HCT116 (cell line): Measurements from ENCODE around the gene NCAPG2. TPM values are rescaled to one million over a fixed set of nuclear protein-coding genes. Genes with fewer than 3 reads are reported as not detected.

ENCODE experiments used
- ATAC-seq: fragments of 200-7000 bp; cut with Tn5 transposase; 2 replicates; pipeline ENCODE4 v1.9.1; 2020; ENCODE audit warnings: mild to moderate bottlenecking, moderate library complexity
- BruUV-seq: library from RNA; stranded (reverse); fragments of 400-500 nt; replicated peaks from 2 replicates; lab custom pipeline; 2021; lab: Mats Ljungman, UMichigan
- CTCF ChIA-PET: fragments of 300-600 bp; sonication (Branson Sonifier 250); formaldehyde crosslinking; loops from one replicate; lab custom pipeline; 2021; ENCODE audit warnings: antibody characterized with exemption; lab: Charles Lee
- POLR2A ChIA-PET: fragments of 300-600, 350-600 bp; sonication (Branson Sonifier 250); formaldehyde crosslinking; loops from one replicate; lab custom pipeline; 2021; ENCODE audit warnings: antibody characterized with exemption; lab: Charles Lee
- RAD21 ChIA-PET, 2 experiments: fragments of 300-600 bp; sonication (Branson Sonifier 250); formaldehyde crosslinking; loops; one replicate each; lab custom pipeline; 2023; ENCODE audit warnings: low total read pairs in 2 of 2; ENCODE audit not compliant: uncharacterized antibody in 2 of 2, unreplicated experiment in 2 of 2, low non-redundant PET in 1 of 2; lab: Charles Lee
- DNase-seq: peaks from one replicate; pipeline ENCODE4 v3.0.0-alpha.2; 2010; ENCODE audit warnings: low read depth, low spot score
- H2AFZ ChIP-seq: fragments of 200-600 bp; shearing (Covaris generic), sonication (generic); 2 replicates; pipeline ENCODE4 v1.6.1; 2017; ENCODE audit warnings: low read depth, mixed run types, mixed read lengths, antibody characterized with exemption, low read length; ENCODE audit not compliant: poor library complexity, severe bottlenecking
- H3K27ac ChIP-seq: 2 replicates; pipeline ENCODE4 v1.5.1; 2012; ENCODE audit warnings: low read depth, low read length
- H3K27me3 ChIP-seq: fragments of 200-600 bp; sonication (generic); 2 replicates; pipeline ENCODE4 v1.6.1; 2016; ENCODE audit warnings: mixed run types, low read length, mixed read lengths; ENCODE audit not compliant: insufficient read depth
- H3K36me3 ChIP-seq, 2 experiments: fragments of 200-500 bp in 1 of 2; fragments of 200-600 bp in 1 of 2; sonication (Bioruptor generic) in 1 of 2; sonication (generic) in 1 of 2; 2 replicates each; pipeline versions ENCODE4 v1.5.1 to v1.6.1; 2014 to 2016; ENCODE audit warnings: low read length in 2 of 2, inconsistent platforms in 1 of 2, mixed read lengths in 1 of 2, mixed run types in 1 of 2; ENCODE audit not compliant: insufficient read depth in 2 of 2, control insufficient read depth in 1 of 2
- H3K4me1 ChIP-seq, 2 experiments: fragments of 200-600 bp in 1 of 2; sonication (generic) in 1 of 2; 2 replicates each; pipeline versions ENCODE4 v1.5.1 to v1.6.1; 2012 to 2017; ENCODE audit warnings: low read length in 2 of 2, inconsistent platforms in 1 of 2, mild to moderate bottlenecking in 1 of 2, mixed read lengths in 1 of 2, mixed run types in 1 of 2, moderate library complexity in 1 of 2; ENCODE audit not compliant: insufficient read depth in 2 of 2, control insufficient read depth in 1 of 2
- H3K4me2 ChIP-seq: fragments of 200-600 bp; sonication (generic); 2 replicates; pipeline ENCODE4 v1.6.1; 2017; ENCODE audit warnings: mixed run types, low read length, mixed read lengths
- H3K4me3 ChIP-seq, 2 experiments: fragments of 200-600 bp in 1 of 2; sonication (generic) in 1 of 2; replicated peaks in 1 of 2; 2 replicates each; pipeline ENCODE4 v1.5.1; 2011 to 2016; ENCODE audit warnings: low read length in 2 of 2, control low read depth in 1 of 2, low read depth in 1 of 2, mild to moderate bottlenecking in 1 of 2, mixed read lengths in 1 of 2, mixed run types in 1 of 2
- H3K79me2 ChIP-seq: fragments of 200-600 bp; sonication (generic); 2 replicates; pipeline ENCODE4 v1.6.1; 2017; ENCODE audit warnings: mild to moderate bottlenecking, mixed run types, low read length, moderate library complexity, mixed read lengths; ENCODE audit not compliant: insufficient read depth
- H3K9ac ChIP-seq: fragments of 200-600 bp; sonication (generic); 2 replicates; pipeline ENCODE4 v1.6.1; 2016; ENCODE audit warnings: low read length, mixed read lengths
- H3K9me2 ChIP-seq: fragments of 200-600 bp; sonication (generic), shearing (Covaris generic); 2 replicates; pipeline ENCODE4 v1.6.1; 2017; ENCODE audit warnings: mixed run types, mild to moderate bottlenecking, moderate library complexity; ENCODE audit not compliant: insufficient read depth
- H3K9me3 ChIP-seq, 2 experiments: fragments of 200-500 bp in 1 of 2; fragments of 200-600 bp in 1 of 2; sonication (Bioruptor generic) in 1 of 2; sonication (generic) in 1 of 2; 2 replicates each; pipeline ENCODE4 v1.6.1; 2014 to 2017; ENCODE audit warnings: low read length in 2 of 2, mixed read lengths in 2 of 2, inconsistent platforms in 1 of 2, low read depth in 1 of 2, mild to moderate bottlenecking in 1 of 2, mixed run types in 1 of 2, moderate library complexity in 1 of 2; ENCODE audit not compliant: control insufficient read depth in 1 of 2, insufficient read depth in 1 of 2
- H4K20me1 ChIP-seq: fragments of 200-600 bp; sonication (generic), shearing (Covaris generic); 2 replicates; pipeline ENCODE4 v1.6.1; 2017; ENCODE audit warnings: mixed run types, mild to moderate bottlenecking, moderate library complexity; ENCODE audit not compliant: insufficient read depth
- CBX3 ChIP-seq: IDR thresholded peaks from 2 replicates; pipeline ENCODE4 v1.6.1; 2012; ENCODE audit warnings: low read depth
- CEBPB ChIP-seq: IDR thresholded peaks from 2 replicates; pipeline ENCODE4 v1.6.1; 2012; ENCODE audit warnings: low read depth
- EGR1 ChIP-seq: IDR thresholded peaks from 2 replicates; pipeline ENCODE4 v1.6.1; 2012; ENCODE audit warnings: low read depth
- ELF1 ChIP-seq: IDR thresholded peaks from 2 replicates; pipeline ENCODE4 v1.6.1; 2012; ENCODE audit warnings: low read depth, borderline replicate concordance
- EZH2phosphoT487 ChIP-seq: fragments of 200-600 bp; IDR thresholded peaks from 2 replicates; pipeline ENCODE4 v1.6.1; 2018; ENCODE audit warnings: antibody characterized with exemption, borderline replicate concordance
- FOSL1 ChIP-seq: IDR thresholded peaks from 2 replicates; pipeline ENCODE4 v1.6.1; 2012; ENCODE audit warnings: low read depth
- JUND ChIP-seq: IDR thresholded peaks from 2 replicates; pipeline ENCODE4 v1.6.1; 2012
- POLR2A ChIP-seq: IDR thresholded peaks from 2 replicates; pipeline ENCODE4 v1.7.0; 2011; ENCODE audit warnings: borderline replicate concordance; ENCODE audit not compliant: insufficient read depth, insufficient read length; ENCODE audit errors: extremely low read depth
- POLR2AphosphoS5 ChIP-seq: IDR thresholded peaks from 2 replicates; pipeline ENCODE4 v1.6.1; 2011; ENCODE audit warnings: mild to moderate bottlenecking, low read depth, low read length, moderate library complexity
- SIN3A ChIP-seq: IDR thresholded peaks from 2 replicates; pipeline ENCODE4 v1.6.1; 2012; ENCODE audit warnings: low read depth
- SP1 ChIP-seq: IDR thresholded peaks from 2 replicates; pipeline ENCODE4 v1.6.1; 2012; ENCODE audit warnings: low read depth
- SRF ChIP-seq: IDR thresholded peaks from 2 replicates; pipeline ENCODE4 v1.6.1; 2012; ENCODE audit warnings: low read depth
- intact Hi-C: fragments of 100-400 bp; cut with micrococcal nuclease; formaldehyde crosslinking; loops from 2 replicates; pipeline ENCODE4 v1.10.0; 2022
- total RNA-seq: library from RNA; stranded (reverse); gene quantifications from one replicate; pipeline ENCODE4 v1.2.1, GENCODE V29; 2021; ENCODE audit not compliant: unreplicated experiment
- TF ChIP-seq, protein P1 (sequence below): IDR thresholded peaks from 2 replicates; pipeline ENCODE4 v1.6.1; 2012
- TF ChIP-seq, protein P2 (sequence below): IDR thresholded peaks from 2 replicates; pipeline ENCODE4 v1.6.1; 2011; ENCODE audit warnings: mild to moderate bottlenecking, low read length, moderate library complexity; ENCODE audit not compliant: insufficient replicate concordance; ENCODE audit errors: extremely low read depth
- TF ChIP-seq, protein P3 (sequence below): IDR thresholded peaks from 2 replicates; pipeline ENCODE4 v1.6.1; 2012

The NCAPG2 gene
- total RNA-seq, 1 experiment from 2014 or later: 73.1 TPM

DNA sequence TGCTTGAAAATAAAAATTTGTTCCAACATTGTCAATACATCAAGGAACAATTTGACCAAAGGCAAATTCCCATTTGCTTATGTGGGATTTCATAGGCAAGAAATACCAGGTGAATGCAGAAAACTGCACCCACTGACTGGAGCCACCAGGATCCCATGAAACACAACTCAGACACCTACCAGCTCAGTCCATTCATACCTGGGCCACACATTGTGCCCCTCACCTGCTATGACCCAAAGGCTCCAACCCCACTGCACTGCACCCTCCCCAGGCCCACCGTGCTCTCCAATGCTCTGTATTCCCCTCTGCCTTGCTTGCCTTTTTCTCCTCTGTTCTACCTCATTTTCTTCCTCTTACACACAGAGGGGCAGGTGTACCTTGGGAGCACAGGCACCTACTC lies 5.3 kb downstream of the NCAPG2 start:
- H3K79me2 ChIP-seq: peaks cover 100% of the 10 kb centered on the region
- H3K4me3 ChIP-seq: no peak overlapping the region
- ATAC-seq (no peak), DNase-seq (no peak)
- CTCF ChIA-PET: no interaction called here
- POLR2A ChIA-PET: no interaction called here
- no peaks in the 10 kb centered on the region for H3K9me3 ChIP-seq
- no peaks in the 10 kb centered on the region for H3K9me2 ChIP-seq
- H4K20me1 ChIP-seq: no peaks in the 10 kb centered on the region
- H3K36me3 ChIP-seq: peaks cover 9 to 44% of the 10 kb centered on the region in 2 experiments; a peak in 2 of 4 replicates
- H3K4me2 ChIP-seq: no peak overlapping the region
- RAD21 ChIA-PET: no interaction called here
- no peak overlapping the region for H2AFZ ChIP-seq
- no peaks in the 10 kb centered on the region for H3K27me3 ChIP-seq
- TF ChIP-seq, protein P1, sequence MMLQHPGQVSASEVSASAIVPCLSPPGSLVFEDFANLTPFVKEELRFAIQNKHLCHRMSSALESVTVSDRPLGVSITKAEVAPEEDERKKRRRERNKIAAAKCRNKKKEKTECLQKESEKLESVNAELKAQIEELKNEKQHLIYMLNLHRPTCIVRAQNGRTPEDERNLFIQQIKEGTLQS: no peak
- TF ChIP-seq JUND (no peak), POLR2A (no peak), CBX3 (no peak), SRF (no peak), EGR1 (no peak), CEBPB (no peak), EZH2phosphoT487 (no peak), ELF1 (no peak), SIN3A (no peak), POLR2AphosphoS5 (no peak), SP1 (no peak), FOSL1 (no peak)
- TF ChIP-seq, protein P2, sequence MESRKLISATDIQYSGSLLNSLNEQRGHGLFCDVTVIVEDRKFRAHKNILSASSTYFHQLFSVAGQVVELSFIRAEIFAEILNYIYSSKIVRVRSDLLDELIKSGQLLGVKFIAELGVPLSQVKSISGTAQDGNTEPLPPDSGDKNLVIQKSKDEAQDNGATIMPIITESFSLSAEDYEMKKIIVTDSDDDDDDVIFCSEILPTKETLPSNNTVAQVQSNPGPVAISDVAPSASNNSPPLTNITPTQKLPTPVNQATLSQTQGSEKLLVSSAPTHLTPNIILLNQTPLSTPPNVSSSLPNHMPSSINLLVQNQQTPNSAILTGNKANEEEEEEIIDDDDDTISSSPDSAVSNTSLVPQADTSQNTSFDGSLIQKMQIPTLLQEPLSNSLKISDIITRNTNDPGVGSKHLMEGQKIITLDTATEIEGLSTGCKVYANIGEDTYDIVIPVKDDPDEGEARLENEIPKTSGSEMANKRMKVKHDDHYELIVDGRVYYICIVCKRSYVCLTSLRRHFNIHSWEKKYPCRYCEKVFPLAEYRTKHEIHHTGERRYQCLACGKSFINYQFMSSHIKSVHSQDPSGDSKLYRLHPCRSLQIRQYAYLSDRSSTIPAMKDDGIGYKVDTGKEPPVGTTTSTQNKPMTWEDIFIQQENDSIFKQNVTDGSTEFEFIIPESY: no peak
- TF ChIP-seq, protein P3, sequence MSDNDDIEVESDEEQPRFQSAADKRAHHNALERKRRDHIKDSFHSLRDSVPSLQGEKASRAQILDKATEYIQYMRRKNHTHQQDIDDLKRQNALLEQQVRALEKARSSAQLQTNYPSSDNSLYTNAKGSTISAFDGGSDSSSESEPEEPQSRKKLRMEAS: no peak
- intact Hi-C loops: no loop called here
- no peak overlapping the region for H3K27ac ChIP-seq
- H3K4me1 ChIP-seq: peaks cover 6 to 11% of the 10 kb centered on the region in 2 experiments; a peak in 3 of 4 replicates
- no TSS peak for BruUV-seq
- no peak overlapping the region for H3K9ac ChIP-seq
